Activated T-cell treated with anti-CD3 and anti-CD28 coated beads, Interleukin-2, amount 50 U/mL, for 4 hours (primary cell): ENCODE measurements around the gene ICAM3. TPM values are rescaled to one million over a fixed set of nuclear protein-coding genes. Genes with fewer than 3 reads are reported as not detected.
"Not testable (repeated sequence)": the region's sequence is repeated elsewhere in the genome, so short reads cannot be mapped to it uniquely, and the experiment has no call there.

Experiments
- ATAC-seq, 2 donors: fragments of 200-7000 bp; cut with Tn5 transposase; one replicate each; pipeline ENCODE4 v1.10.0; 2021
- DNase-seq: peaks from one replicate; pipeline ENCODE4 v3.0.0-alpha.2; 2020
- H3K27me3 Mint-ChIP-seq: one replicate; pipeline ENCODE4 v1.8.0; 2021; ENCODE audit warnings: low read depth, mixed read lengths
- H3K36me3 Mint-ChIP-seq: one replicate; pipeline ENCODE4 v1.8.0; 2022; ENCODE audit warnings: mixed read lengths; ENCODE audit not compliant: insufficient read depth
- H3K4me1 Mint-ChIP-seq: one replicate; pipeline ENCODE4 v1.8.0; 2021; ENCODE audit warnings: low read depth, mixed read lengths
- H3K4me3 Mint-ChIP-seq: one replicate; pipeline ENCODE4 v1.8.0; 2021; ENCODE audit warnings: mild to moderate bottlenecking, moderate library complexity, mixed read lengths
- H3K9me3 Mint-ChIP-seq: one replicate; pipeline ENCODE4 v1.8.0; 2021; ENCODE audit warnings: mixed read lengths
- total RNA-seq, 3 donors: library from RNA; stranded (reverse); gene quantifications; one replicate each; pipeline ENCODE4 v1.2.1, GENCODE V29; 2021

ICAM3 gene
- total RNA-seq, 3 donors from 2014 or later, result 60.2 to 62.3 (median 62.2) TPM

DNA sequence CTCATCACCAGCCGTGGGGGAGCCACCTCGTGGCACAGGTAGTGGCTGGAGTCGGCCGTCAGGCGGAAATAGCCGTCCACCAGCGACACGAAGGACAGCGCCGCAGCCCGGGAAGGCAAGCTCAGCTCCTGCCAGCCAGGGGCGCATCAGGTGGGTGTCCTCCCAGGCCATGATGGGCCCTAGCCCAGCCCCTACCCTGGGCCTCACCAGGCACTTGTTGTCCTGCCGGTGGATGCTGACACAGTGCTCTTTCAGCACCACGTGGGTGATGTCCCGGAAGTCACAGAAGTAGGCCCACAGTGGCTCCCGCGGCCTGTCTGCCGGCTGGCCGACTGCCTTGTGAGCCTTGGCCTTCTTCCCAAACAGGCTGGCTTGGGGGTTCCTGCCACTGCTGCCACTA lies 25.2 kb upstream of the ICAM3 start:
- DNase-seq, result no peak
- no peaks in the 10 kb centered on the region for H3K27me3 Mint-ChIP-seq
- ATAC-seq, result no peak
- H3K4me3 Mint-ChIP-seq, result no peak overlapping the region
- H3K9me3 Mint-ChIP-seq, result no peaks in the 10 kb centered on the region
- peaks cover 23% of the 10 kb centered on the region for H3K36me3 Mint-ChIP-seq
- H3K4me1 Mint-ChIP-seq, result no peaks in the 10 kb centered on the region

DNA sequence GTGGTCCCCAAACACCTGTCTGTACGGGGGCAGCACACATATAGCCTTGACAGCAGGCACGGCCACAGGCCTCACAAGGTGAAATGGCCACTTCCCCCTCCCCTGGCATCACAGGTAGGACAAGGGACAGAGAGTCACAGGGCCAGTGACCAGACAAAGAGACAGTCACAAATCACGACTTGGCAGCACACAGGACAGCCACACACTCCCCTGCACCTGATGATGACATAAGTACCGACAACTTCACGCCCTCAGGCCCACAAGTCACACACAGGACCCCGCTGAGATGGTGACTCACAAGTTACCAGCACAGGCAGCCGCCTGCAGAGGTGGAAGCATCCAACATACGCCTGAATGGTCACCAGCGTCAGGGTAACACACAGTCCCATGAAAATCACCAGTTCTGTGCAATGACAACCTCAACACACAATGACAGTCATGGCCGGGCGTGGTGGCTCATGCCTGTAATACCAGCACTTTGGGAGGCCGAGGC lies 24.4 kb upstream of the ICAM3 start:
- no peak for DNase-seq
- H3K27me3 Mint-ChIP-seq, result no peaks in the 10 kb centered on the region
- H3K4me3 Mint-ChIP-seq, result no peak overlapping the region
- peaks cover 21% of the 10 kb centered on the region for H3K36me3 Mint-ChIP-seq
- peak in 1 of 2 donors; percentile 38 for ATAC-seq
- no peaks in the 10 kb centered on the region for H3K4me1 Mint-ChIP-seq
- no peaks in the 10 kb centered on the region for H3K9me3 Mint-ChIP-seq

DNA sequence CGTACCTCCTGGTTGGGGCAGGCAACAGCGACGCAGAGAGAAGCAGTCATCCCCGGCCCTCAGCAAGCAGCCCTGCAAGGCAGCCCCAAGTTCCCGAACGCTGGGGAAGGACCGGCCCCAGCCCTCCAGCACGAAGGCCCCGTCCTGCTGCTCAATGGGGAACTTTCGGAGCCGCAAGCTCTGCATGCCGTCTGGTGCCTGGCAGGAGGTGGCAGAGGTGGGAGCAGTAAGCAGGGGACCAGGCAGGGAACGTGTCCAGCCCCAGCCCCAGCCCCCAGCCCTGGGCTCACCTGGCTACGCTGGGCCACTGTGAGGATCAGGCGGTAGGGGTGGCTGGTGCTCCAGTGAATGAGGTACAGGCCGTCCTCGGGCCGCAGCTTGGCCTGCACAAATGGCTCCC lies 22.8 kb upstream of the ICAM3 start:
- Mint-ChIP-seq H3K4me1 (no peaks in the 10 kb centered on the region), H3K9me3 (no peaks in the 10 kb centered on the region), H3K27me3 (no peaks in the 10 kb centered on the region), H3K4me3 (no peak overlapping the region), H3K36me3 (peaks cover 19% of the 10 kb centered on the region)
- no peak for ATAC-seq
- no peak for DNase-seq

DNA sequence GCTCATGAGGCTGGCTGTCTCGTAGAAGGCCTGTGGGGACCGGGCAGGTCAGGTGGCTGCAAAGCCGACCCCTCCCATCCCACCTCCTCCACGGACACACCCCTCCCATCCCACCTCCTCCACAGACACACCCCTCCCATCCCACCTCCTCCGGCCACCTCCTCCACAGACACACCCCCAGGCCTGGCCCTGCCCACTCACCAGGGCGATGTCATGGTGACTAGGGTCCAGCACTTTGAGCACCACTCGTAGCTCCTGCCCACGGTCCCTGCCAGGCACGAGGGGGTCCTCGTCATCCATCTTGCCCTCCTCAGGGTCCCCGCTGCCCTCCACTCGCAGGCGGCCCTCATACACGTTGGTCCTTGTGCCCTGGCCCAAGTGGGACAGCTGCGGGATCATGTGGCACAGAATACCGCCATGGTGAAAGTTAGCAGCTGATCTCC lies 22.2 kb upstream of the ICAM3 start:
- H3K9me3 Mint-ChIP-seq, result no peaks in the 10 kb centered on the region
- no peak overlapping the region for H3K4me3 Mint-ChIP-seq
- no peak for ATAC-seq
- peaks cover 19% of the 10 kb centered on the region for H3K36me3 Mint-ChIP-seq
- H3K4me1 Mint-ChIP-seq, result no peaks in the 10 kb centered on the region
- DNase-seq, result no peak
- no peaks in the 10 kb centered on the region for H3K27me3 Mint-ChIP-seq

DNA sequence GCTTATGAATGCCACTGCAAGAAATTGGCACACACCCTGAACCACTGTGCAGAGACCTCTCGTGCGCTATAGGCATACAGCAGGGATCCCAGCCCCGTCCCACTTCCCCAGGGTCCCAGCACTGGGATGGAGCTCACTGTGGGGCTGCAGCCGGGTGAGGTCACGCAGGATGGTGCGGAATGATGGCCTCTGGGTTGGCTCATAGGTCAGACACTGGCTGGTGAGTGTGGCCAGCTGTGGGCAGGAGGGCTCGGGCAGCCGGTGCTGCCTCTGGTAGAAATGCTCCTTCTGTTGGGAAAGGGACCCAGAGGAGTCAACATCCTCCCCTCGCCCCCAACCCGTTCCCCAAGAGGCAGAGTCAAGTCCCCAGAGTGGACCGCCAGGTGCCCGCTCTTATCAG lies 17.0 kb upstream of the ICAM3 start:
- no peak overlapping the region for H3K4me3 Mint-ChIP-seq
- no peaks in the 10 kb centered on the region for H3K4me1 Mint-ChIP-seq
- DNase-seq (no peak), ATAC-seq (no peak)
- no peaks in the 10 kb centered on the region for H3K27me3 Mint-ChIP-seq
- peaks cover 26% of the 10 kb centered on the region for H3K36me3 Mint-ChIP-seq
- no peaks in the 10 kb centered on the region for H3K9me3 Mint-ChIP-seq

DNA sequence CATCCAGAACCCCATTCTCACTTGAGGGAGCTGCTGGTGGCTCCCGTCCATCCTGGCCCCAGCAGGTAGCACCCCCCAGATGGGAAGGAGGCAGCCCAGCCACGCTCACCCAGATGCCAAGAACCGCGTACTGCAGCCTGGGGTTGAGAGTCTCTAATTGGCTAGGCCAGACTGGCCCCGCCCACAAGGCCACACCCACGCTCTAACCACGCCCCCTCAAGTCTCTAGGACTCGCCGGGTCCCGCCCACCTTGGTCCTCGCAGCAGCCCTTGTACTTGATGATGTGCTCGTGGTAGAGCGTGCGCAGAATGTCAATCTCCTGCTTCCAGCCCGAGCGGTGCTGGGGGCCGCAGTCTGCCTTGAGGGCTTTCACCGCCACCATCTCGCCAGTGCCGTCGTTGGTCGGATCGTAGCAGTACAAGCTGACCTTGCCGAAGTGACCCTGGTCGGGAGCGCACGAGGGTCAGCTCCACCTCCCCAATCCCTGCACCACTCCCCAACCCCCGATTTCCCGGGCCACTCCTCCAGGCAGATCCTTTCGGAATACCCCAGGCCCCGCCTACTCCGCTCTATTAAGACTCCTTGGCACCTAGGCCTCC lies 14.5 kb upstream of the ICAM3 start:
- DNase-seq, result peak; percentile 21
- no peak overlapping the region for H3K4me3 Mint-ChIP-seq
- H3K4me1 Mint-ChIP-seq, result no peaks in the 10 kb centered on the region
- H3K9me3 Mint-ChIP-seq, result no peaks in the 10 kb centered on the region
- ATAC-seq, result peak; percentile 67 to 77
- H3K27me3 Mint-ChIP-seq, result no peaks in the 10 kb centered on the region
- peaks cover 17% of the 10 kb centered on the region for H3K36me3 Mint-ChIP-seq

DNA sequence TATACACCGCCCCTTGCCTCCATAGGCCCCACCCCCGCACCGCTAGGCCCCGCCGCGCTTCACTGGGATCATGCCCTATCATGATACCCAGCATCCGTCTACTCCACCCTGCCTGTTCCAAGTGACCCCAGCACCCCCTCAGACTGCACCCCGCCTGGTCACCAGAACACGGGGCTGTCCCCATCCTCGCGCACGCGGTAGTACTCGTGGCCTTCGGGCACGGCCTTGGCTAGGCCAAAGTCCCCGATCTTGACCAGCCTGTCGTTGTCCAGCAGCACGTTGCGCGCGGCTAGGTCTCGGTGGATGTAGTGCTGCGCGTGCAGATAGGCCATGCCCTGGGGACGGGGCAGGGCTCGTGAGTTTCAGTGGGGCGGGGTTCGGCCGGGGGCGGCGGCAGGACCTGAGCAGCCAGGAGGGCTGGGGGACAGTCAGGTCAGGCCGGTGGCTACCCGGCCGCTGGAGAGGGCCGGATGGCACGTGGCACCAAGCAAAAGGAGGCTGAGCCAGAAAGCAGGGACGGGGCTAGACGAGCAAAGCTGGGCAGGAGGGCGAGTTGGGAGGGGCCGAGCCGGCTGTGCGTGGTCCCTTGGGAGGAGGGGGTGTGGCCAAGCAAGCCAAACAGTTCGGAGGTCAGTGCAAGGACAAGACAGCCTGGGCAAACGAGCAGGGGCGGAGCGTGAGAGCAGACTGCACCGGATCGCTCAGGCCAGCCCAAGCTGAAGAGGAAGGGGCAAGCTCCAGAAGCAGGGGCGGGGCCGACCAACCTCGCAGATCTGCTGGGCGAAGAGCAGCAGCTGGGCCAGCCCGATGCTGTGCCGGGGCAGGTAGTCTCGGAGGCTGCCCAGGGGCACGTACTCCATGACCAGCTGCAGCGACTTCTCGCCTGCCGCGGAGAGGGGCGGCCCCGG lies 13.6 kb upstream of the ICAM3 start:
- no peaks in the 10 kb centered on the region for H3K4me1 Mint-ChIP-seq
- no peaks in the 10 kb centered on the region for H3K27me3 Mint-ChIP-seq
- ATAC-seq, result no peak

DNA sequence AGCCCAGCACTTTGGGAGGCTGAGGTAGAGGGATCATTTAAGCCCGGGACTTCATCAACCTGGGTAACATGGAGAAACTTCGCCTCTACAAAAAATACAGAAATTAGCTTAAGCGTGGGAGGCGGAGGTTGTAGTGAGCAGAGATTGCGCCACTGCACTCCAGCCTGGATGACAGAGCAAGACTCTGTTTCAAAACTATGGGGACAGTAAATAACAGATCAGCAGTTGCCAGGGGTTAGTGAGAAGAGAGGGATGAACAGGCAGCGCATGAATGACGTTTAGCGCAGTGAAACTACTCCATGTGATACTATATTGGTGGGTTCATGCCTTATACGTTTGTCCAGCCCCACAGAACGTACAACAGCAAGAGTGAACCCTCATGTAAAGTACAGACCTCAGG lies 7.1 kb upstream of the ICAM3 start:
- H3K9me3 Mint-ChIP-seq, result no peaks in the 10 kb centered on the region
- peaks cover 4% of the 10 kb centered on the region for H3K36me3 Mint-ChIP-seq
- no peak overlapping the region for H3K4me3 Mint-ChIP-seq
- ATAC-seq, result no peak
- DNase-seq, result no peak
- no peaks in the 10 kb centered on the region for H3K4me1 Mint-ChIP-seq
- no peaks in the 10 kb centered on the region for H3K27me3 Mint-ChIP-seq

More for the DNA sequence above, 13.6 kb upstream of the ICAM3 start:
- no peaks in the 10 kb centered on the region for H3K9me3 Mint-ChIP-seq
- H3K36me3 Mint-ChIP-seq, result peaks cover 18% of the 10 kb centered on the region
- no peak for DNase-seq
- no peak overlapping the region for H3K4me3 Mint-ChIP-seq

DNA sequence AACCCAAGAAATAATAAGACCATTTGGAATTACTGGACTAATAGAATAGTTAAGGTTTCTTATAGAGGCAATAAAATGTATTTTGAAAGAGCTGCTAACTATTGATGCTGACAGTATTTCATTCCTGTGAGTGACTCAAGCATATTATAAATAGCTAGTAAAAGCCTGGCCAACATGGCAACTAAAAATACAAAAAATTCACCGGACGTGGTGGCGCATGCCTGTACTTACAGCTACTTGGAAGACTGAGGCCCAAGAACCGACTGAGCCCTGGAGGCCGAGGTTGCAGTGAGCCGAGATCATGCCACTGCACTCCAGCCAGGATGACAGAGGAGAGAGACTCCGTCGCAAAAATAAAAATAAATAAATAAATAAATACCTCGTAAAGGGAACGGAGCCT lies 5.4 kb upstream of the ICAM3 start:
- Mint-ChIP-seq H3K27me3 (no peaks in the 10 kb centered on the region), H3K36me3 (peaks cover 2% of the 10 kb centered on the region), H3K4me3 (no peak overlapping the region), H3K4me1 (peaks cover 9% of the 10 kb centered on the region), H3K9me3 (no peaks in the 10 kb centered on the region)
- ATAC-seq, result no peak
- no peak for DNase-seq

DNA sequence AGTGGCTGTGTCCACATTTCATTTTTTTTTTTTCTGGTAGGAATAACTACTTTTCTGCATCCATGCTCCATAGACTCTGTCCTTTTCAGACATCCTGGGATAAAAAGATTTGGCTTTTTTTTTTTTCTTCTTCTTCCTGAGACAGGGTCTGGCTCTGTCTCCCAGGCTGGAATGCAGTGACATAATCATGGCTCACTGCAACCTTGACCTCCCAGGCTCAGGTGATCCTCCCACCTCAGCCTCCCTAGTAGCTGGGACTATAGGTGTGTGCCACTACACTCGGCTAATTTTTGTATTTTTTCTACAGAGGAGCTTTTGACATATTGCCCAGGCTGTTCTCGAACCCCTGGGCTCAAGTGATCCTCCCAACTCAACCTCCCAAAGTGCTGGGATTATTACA lies 4.1 kb upstream of the ICAM3 start:
- H3K9me3 Mint-ChIP-seq, result no peaks in the 10 kb centered on the region
- H3K27me3 Mint-ChIP-seq, result no peaks in the 10 kb centered on the region
- no peak for ATAC-seq
- peaks cover 2% of the 10 kb centered on the region for H3K36me3 Mint-ChIP-seq
- no peak for DNase-seq
- peaks cover 21% of the 10 kb centered on the region for H3K4me1 Mint-ChIP-seq
- no peak overlapping the region for H3K4me3 Mint-ChIP-seq

DNA sequence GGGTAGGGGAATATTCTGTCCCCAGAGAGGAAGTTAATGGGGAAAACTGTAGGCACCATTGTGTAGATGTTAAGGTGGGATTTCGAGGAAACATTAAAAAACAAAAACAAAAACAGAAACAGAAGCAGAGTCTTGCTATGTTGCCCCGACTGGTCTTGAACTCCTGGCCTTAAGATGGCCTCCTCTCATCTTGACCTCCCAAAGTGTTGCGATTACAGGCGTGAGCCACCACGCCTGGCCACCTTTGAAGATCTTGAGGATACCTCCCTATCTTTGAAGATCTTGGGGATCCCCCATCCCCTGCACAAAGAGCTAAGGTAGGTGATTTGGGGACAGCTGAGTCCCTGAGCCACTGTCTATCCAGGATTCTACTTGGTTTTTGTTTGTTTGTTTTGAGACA lies 553 bp upstream of the ICAM3 start:
- H3K36me3 Mint-ChIP-seq, result no peaks in the 10 kb centered on the region
- H3K9me3 Mint-ChIP-seq, result no peaks in the 10 kb centered on the region
- peaks cover 29% of the 10 kb centered on the region for H3K4me1 Mint-ChIP-seq
- H3K4me3 Mint-ChIP-seq, result peak overlapping the region; percentile 86
- ATAC-seq (no peak), DNase-seq (no peak)
- no peaks in the 10 kb centered on the region for H3K27me3 Mint-ChIP-seq

DNA sequence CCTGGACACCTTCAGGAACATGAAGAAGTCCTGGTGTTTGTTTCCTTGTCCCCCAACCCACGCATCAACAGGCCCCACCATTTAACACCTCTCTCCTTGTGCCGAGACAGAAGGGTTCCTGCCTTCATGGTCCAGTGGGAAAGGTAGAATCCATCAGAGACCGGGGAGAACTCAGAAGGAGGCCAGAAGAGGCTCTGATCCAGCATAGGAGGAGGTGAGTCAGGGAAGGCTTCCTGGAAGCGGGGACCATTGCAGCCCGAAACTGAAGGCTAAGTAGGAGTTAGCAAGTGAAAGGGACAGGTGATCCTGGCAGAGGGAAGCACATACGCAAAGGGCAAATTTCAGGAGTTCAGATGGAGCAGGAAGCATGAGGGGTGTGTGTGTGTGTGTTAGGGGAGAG lies 484 bp downstream of the ICAM3 start:
- peaks cover 34% of the 10 kb centered on the region for H3K4me1 Mint-ChIP-seq
- peak overlapping the region; percentile 86 for H3K4me3 Mint-ChIP-seq
- DNase-seq (no peak), ATAC-seq (peak; percentile 25 to 27)
- H3K36me3 Mint-ChIP-seq, result no peaks in the 10 kb centered on the region
- no peaks in the 10 kb centered on the region for H3K9me3 Mint-ChIP-seq
- no peaks in the 10 kb centered on the region for H3K27me3 Mint-ChIP-seq

DNA sequence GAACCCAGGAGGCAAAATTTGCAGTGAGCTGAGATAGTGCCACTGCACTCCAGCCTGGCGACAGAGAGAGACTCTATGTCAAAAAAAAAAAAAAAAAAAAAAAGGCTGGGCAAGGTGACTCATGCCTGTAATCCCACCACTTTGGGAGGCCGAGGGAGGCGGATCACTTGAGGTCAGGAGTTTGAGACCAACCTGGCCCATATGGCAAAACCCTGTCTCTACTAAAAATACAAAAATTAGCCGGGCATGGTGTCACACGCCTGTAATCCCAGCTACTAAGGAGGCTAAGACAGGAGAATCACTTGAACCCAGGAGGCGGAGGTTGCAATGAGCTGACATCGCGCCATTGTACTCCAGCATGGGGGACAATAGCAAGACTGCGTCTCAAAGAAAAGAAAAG lies 2.7 kb downstream of the ICAM3 start:
- H3K4me1 Mint-ChIP-seq, result peaks cover 50% of the 10 kb centered on the region
- not testable (repeated sequence) for H3K27me3 Mint-ChIP-seq, ATAC-seq, H3K36me3 Mint-ChIP-seq, H3K9me3 Mint-ChIP-seq, DNase-seq, H3K4me3 Mint-ChIP-seq

DNA sequence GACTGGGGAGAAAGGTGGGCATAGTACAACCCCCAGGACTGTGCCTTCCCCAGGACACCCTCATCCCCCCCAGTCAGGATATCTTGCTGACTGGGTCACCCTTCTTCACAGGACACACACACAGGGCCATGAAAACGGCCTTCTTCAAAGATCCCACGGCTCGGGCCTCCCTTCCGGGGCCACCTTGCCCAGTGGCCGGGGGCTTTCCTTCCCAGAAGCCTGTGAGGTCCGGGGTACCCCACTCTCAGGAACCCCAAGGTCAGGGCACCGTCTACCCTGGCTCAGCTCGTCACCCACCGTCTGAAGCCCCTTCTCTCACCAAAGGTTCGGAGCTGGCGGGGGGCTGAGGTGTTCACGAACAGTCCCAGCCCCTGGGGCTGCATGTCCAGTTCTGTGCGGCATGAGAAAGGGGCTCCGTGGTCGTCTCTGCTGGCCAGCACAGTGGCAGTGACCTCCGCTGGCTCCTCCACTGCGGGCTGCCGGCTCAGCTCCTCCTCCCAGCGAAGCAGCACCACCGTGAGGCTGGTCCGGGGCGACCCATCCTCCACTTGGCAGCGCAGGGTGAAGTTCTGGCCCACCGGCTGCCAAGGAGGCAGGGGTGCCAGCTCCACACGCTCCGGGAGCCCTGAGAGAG lies 4.0 kb downstream of the ICAM3 start:
- DNase-seq (no peak), ATAC-seq (no peak)
- H3K36me3 Mint-ChIP-seq, result peaks cover 2% of the 10 kb centered on the region
- H3K27me3 Mint-ChIP-seq, result no peaks in the 10 kb centered on the region
- H3K9me3 Mint-ChIP-seq, result no peaks in the 10 kb centered on the region
- H3K4me3 Mint-ChIP-seq, result no peak overlapping the region
- peaks cover 47% of the 10 kb centered on the region for H3K4me1 Mint-ChIP-seq
